ENCODE data around the gene EWSR1.
A peak's percentile ranks its signal among the peaks of the same experiment; 100 is the strongest.

Gene EWSR1

DNA sequence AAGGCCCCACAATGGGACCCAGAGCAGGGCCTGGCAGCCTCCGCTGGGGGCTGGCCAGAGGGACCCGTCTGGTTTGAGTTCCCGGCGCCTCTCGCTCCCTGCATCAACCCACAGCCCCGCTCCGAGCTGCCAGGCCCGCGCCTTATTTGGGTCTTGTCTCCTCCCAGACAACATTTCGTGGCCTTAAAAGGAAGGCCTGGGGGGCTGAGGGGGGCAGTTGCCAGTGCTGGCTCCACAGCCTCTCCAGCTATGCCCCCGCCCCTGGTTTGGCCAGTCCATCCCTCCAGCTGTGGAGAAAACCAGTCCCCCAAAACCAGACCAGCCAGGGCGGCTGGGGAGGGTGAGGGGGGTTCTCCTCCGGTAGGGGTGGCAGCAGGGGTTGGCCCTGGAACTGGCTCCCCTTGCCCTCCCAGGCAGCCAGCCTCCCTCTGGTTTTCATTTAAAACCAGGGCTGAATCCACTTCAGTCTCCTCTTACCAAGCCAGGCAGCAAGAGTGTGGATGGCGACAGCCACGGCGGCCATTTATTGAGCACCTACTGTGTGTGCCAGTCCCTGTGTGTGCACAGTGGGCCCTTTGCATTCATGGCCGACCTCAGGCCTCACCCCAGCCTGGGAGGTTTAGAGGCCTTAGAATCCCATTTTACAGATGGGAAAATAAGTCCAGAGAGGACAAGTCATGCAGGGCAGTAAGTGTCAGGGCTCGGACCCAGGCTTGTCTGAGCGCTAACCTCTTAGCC lies 43.8 kb upstream of the EWSR1 start:
- H3K27ac ChIP-seq (replicated peaks), result no peak overlapping the region
- H3K4me3 ChIP-seq (replicated peaks; ENCODE audit: insufficient read depth, low read length), result no peak overlapping the region
- DNase-seq (ENCODE audit: low read depth in 1 of 2, low spot score in 1 of 2), result no peak
- TF ChIP-seq, protein P1, sequence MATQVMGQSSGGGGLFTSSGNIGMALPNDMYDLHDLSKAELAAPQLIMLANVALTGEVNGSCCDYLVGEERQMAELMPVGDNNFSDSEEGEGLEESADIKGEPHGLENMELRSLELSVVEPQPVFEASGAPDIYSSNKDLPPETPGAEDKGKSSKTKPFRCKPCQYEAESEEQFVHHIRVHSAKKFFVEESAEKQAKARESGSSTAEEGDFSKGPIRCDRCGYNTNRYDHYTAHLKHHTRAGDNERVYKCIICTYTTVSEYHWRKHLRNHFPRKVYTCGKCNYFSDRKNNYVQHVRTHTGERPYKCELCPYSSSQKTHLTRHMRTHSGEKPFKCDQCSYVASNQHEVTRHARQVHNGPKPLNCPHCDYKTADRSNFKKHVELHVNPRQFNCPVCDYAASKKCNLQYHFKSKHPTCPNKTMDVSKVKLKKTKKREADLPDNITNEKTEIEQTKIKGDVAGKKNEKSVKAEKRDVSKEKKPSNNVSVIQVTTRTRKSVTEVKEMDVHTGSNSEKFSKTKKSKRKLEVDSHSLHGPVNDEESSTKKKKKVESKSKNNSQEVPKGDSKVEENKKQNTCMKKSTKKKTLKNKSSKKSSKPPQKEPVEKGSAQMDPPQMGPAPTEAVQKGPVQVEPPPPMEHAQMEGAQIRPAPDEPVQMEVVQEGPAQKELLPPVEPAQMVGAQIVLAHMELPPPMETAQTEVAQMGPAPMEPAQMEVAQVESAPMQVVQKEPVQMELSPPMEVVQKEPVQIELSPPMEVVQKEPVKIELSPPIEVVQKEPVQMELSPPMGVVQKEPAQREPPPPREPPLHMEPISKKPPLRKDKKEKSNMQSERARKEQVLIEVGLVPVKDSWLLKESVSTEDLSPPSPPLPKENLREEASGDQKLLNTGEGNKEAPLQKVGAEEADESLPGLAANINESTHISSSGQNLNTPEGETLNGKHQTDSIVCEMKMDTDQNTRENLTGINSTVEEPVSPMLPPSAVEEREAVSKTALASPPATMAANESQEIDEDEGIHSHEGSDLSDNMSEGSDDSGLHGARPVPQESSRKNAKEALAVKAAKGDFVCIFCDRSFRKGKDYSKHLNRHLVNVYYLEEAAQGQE (IDR thresholded peaks at IDR 0.05; ENCODE audit: insufficient replicate concordance, low read depth), result no peak
- TF ChIP-seq POLR2AphosphoS5 (IDR thresholded peaks at IDR 0.05; ENCODE audit: low read depth) (no peak), SPI1 (IDR thresholded peaks at IDR 0.05; ENCODE audit: borderline replicate concordance, low read depth) (no peak), GABPA (IDR thresholded peaks at IDR 0.05; ENCODE audit: low read depth) (no peak)
- TF ChIP-seq, protein P2, sequence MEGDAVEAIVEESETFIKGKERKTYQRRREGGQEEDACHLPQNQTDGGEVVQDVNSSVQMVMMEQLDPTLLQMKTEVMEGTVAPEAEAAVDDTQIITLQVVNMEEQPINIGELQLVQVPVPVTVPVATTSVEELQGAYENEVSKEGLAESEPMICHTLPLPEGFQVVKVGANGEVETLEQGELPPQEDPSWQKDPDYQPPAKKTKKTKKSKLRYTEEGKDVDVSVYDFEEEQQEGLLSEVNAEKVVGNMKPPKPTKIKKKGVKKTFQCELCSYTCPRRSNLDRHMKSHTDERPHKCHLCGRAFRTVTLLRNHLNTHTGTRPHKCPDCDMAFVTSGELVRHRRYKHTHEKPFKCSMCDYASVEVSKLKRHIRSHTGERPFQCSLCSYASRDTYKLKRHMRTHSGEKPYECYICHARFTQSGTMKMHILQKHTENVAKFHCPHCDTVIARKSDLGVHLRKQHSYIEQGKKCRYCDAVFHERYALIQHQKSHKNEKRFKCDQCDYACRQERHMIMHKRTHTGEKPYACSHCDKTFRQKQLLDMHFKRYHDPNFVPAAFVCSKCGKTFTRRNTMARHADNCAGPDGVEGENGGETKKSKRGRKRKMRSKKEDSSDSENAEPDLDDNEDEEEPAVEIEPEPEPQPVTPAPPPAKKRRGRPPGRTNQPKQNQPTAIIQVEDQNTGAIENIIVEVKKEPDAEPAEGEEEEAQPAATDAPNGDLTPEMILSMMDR (IDR thresholded peaks at IDR 0.05; ENCODE audit: insufficient read depth, low read length), result no peak
- no peaks in the 10 kb centered on the region for H3K27me3 ChIP-seq (ENCODE audit: insufficient read depth, poor library complexity, severe bottlenecking)

DNA sequence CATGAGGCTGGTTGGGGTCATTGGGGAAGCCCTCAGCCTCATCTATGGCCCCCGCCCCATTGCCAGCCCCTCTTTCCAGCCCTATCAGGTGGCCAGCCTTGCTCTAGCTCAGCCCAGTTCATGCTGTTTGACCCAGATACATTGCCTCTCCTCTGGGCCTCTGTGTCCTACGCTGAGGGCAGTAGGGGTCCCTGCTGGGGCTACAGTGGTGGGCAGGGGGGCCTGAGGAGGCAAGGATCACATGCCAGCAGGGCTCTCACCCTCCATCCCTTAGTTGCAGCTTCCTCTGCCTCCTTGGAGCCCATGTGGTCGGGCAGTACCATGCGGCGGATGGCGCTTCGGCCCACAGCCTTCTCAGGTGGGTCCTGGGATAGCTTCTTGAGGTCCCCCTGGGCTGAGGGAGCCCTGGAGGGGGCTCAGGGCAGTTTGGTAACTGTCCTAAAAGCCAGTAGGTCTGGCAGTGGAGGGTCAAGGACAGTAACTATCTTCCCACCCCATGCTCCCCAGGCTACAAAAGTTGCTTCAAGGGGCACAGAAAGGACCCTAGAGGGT lies 43.1 kb upstream of the EWSR1 start:
- H3K4me3 ChIP-seq (replicated peaks; ENCODE audit: insufficient read depth, low read length), result no peak overlapping the region
- no peak for TF ChIP-seq GABPA (IDR thresholded peaks at IDR 0.05; ENCODE audit: low read depth)
- DNase-seq (ENCODE audit: low read depth in 1 of 2, low spot score in 1 of 2), result no peak
- H3K27ac ChIP-seq (replicated peaks), result no peak overlapping the region
- no peaks in the 10 kb centered on the region for H3K27me3 ChIP-seq (ENCODE audit: insufficient read depth, poor library complexity, severe bottlenecking)

DNA sequence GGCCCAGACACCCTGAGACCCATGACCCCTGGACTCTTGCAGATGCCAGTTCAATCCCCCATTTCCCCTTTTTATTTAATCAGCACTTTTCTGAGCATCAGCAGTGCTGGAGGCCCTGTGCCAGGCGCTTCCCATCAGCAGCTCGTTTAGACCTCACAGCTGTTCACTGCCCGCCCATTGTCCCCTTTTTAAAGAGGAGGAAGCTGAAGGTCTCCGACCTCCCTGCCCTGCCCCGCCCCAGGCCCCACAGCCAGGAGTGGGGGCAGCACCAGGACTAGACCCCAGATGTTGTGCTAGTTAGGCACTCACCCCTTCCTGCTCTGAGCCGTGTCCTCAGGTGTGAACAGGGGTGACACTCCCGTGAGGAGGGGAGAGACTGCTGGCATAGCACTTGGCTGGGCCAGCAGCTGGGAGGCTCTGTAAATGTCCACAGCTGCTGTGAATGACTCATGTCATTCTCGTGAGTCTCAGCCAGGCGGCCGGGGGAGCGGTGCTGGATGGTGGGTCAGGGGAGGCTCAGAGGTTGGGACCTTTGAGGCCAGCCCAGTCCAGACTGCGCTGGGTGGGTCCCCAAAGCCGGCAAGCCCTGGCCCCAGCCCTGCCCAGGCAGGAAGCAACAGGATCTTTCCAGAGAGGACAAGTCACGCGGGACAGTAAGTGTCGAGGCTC lies 42.5 kb upstream of the EWSR1 start:
- Histone ChIP-seq H3K27me3 (ENCODE audit: insufficient read depth, poor library complexity, severe bottlenecking) (no peaks in the 10 kb centered on the region), H3K4me3 (replicated peaks; ENCODE audit: insufficient read depth, low read length) (no peak overlapping the region), H3K27ac (replicated peaks) (no peak overlapping the region)
- peak in 1 of 2 experiments; percentile 48 for DNase-seq (ENCODE audit: low read depth in 1 of 2, low spot score in 1 of 2)
- TF ChIP-seq GABPA (IDR thresholded peaks at IDR 0.05; ENCODE audit: low read depth) (no peak), SPI1 (IDR thresholded peaks at IDR 0.05; ENCODE audit: borderline replicate concordance, low read depth) (peak; percentile 80)

DNA sequence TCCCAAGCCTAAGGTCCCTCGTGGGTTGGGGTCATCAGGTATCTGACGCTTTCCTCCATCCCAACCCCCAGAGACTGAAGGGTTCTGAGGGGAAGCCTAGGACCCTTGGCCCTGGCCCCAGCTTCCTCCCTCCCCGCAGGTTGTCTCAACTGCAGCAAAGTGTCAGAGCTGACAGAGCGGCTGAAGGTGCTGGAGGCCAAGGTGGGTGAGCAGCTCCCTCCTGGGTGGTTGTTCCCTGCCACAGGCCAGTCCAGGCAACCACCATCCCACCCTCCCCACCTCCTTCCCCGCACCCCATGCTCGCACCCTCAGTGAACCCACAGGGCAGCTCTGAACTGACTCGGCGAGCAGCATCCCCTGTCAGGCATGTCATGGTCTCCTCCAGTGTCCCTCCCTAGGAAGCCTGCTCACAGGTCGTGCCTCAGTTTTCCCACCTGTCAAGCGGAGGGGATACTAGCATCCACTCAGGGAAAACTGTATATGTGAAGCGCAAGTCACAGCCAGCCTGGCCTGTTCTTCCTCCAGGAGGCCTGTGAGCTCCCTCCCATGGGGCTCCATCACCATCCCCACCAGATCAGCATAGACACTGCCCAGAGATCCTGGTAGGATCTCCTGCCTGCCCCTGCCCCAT lies 41.6 kb upstream of the EWSR1 start:
- DNase-seq (ENCODE audit: low read depth in 1 of 2, low spot score in 1 of 2), result no peak
- H3K4me3 ChIP-seq (replicated peaks; ENCODE audit: insufficient read depth, low read length), result no peak overlapping the region
- H3K27me3 ChIP-seq (ENCODE audit: insufficient read depth, poor library complexity, severe bottlenecking), result no peaks in the 10 kb centered on the region
- H3K27ac ChIP-seq (replicated peaks), result no peak overlapping the region
- no peak for TF ChIP-seq SPI1 (IDR thresholded peaks at IDR 0.05; ENCODE audit: borderline replicate concordance, low read depth)
- no peak for TF ChIP-seq GABPA (IDR thresholded peaks at IDR 0.05; ENCODE audit: low read depth)
- TF ChIP-seq, protein P1 (IDR thresholded peaks at IDR 0.05; ENCODE audit: insufficient replicate concordance, low read depth), result no peak
- TF ChIP-seq, protein P2 (IDR thresholded peaks at IDR 0.05; ENCODE audit: insufficient read depth, low read length), result no peak
- TF ChIP-seq POLR2AphosphoS5 (IDR thresholded peaks at IDR 0.05; ENCODE audit: low read depth), result no peak

All from HL-60 (cell line).